ENCODE results near the gene GMDS. TPM values are rescaled to one million over a fixed set of nuclear protein-coding genes. Genes with fewer than 3 reads are reported as not detected.

GMDS gene
- total RNA-seq, 2 experiments from 2014 or later = 13.9 to 16.4 TPM

GRCh38 chr6:1940381-1940780 lies 305.0 kb downstream of the GMDS start:
- DNase-seq (no peak), ATAC-seq (ENCODE audit: poor library complexity) (no peak)
- Mint-ChIP-seq H3K27me3 (no peaks in the 10 kb centered on the region), H3K9me3 (no peaks in the 10 kb centered on the region), H3K27ac (no peak overlapping the region), H3K4me1 (ENCODE audit: low read depth) (no peaks in the 10 kb centered on the region), H3K4me3 (no peak overlapping the region), H3K36me3 (ENCODE audit: low read depth) (peaks cover 27% of the 10 kb centered on the region)
- Histone ChIP-seq H3K4me3 (ENCODE audit: low read length) (no peak overlapping the region), H3K4me1 (ENCODE audit: insufficient read depth, low read length) (no peaks in the 10 kb centered on the region), H3K36me3 (ENCODE audit: insufficient read depth, low read length) (no peaks in the 10 kb centered on the region), H3K27me3 (ENCODE audit: control insufficient read depth in 1 of 2, insufficient read depth in 2 of 2, low read length in 2 of 2) (no peaks in the 10 kb centered on the region), H3K27ac (ENCODE audit: low read depth in 1 of 2, low read length in 2 of 2) (no peak overlapping the region), H3K9me3 (ENCODE audit: control insufficient read depth in 1 of 2, insufficient read depth in 1 of 2, low read length in 2 of 2) (peaks cover 0 to 3% of the 10 kb centered on the region in 2 experiments)
- no peak for TF ChIP-seq CTCF (IDR thresholded peaks at IDR 0.05)
- CTCF ChIA-PET = no interaction called here
- POLR2A ChIA-PET = no interaction called here
- intact Hi-C loops (cut with DNase I, micrococcal nuclease) = no loop called here

- intact Hi-C loops (cut with DNase I, micrococcal nuclease) = no loop called here
- DNase-seq = no peak
- no peak for ATAC-seq (ENCODE audit: poor library complexity)
- Histone ChIP-seq H3K9me3 (ENCODE audit: control insufficient read depth in 1 of 2, insufficient read depth in 1 of 2, low read length in 2 of 2) (peaks cover 7 to 10% of the 10 kb centered on the region in 2 experiments), H3K36me3 (ENCODE audit: insufficient read depth, low read length) (no peaks in the 10 kb centered on the region), H3K27ac (ENCODE audit: low read depth in 1 of 2, low read length in 2 of 2) (no peak overlapping the region), H3K4me1 (ENCODE audit: insufficient read depth, low read length) (no peaks in the 10 kb centered on the region), H3K4me3 (ENCODE audit: low read length) (no peak overlapping the region), H3K27me3 (ENCODE audit: control insufficient read depth in 1 of 2, insufficient read depth in 2 of 2, low read length in 2 of 2) (no peaks in the 10 kb centered on the region)
- TF ChIP-seq CTCF (IDR thresholded peaks at IDR 0.05) = no peak
- POLR2A ChIA-PET = no interaction called here
- Mint-ChIP-seq H3K9me3 (no peaks in the 10 kb centered on the region), H3K4me1 (ENCODE audit: low read depth) (no peaks in the 10 kb centered on the region), H3K4me3 (no peak overlapping the region), H3K27me3 (no peaks in the 10 kb centered on the region), H3K27ac (no peak overlapping the region), H3K36me3 (ENCODE audit: low read depth) (peaks cover 55% of the 10 kb centered on the region)
- CTCF ChIA-PET = no interaction called here
Measured at GRCh38 chr6:1933292-1933691, 312.1 kb downstream of the GMDS start.

- no peak for TF ChIP-seq CTCF (IDR thresholded peaks at IDR 0.05)
- ChIA-PET CTCF (no interaction called here), POLR2A (interaction anchor here (0.7 kb wide), 1 partner anchor 422 kb away, joined by 3 read pairs; no protein-coding TSS in a partner anchor)
- Mint-ChIP-seq H3K27ac (no peak overlapping the region), H3K36me3 (ENCODE audit: low read depth) (peaks cover 43% of the 10 kb centered on the region), H3K27me3 (no peaks in the 10 kb centered on the region), H3K9me3 (no peaks in the 10 kb centered on the region), H3K4me3 (no peak overlapping the region), H3K4me1 (ENCODE audit: low read depth) (no peaks in the 10 kb centered on the region)
- ATAC-seq (ENCODE audit: poor library complexity) = no peak
- peaks cover 7 to 10% of the 10 kb centered on the region in 2 experiments for H3K9me3 ChIP-seq (ENCODE audit: control insufficient read depth in 1 of 2, insufficient read depth in 1 of 2, low read length in 2 of 2)
- intact Hi-C loops (cut with DNase I, micrococcal nuclease) = no loop called here
- no peaks in the 10 kb centered on the region for H3K27me3 ChIP-seq (ENCODE audit: control insufficient read depth in 1 of 2, insufficient read depth in 2 of 2, low read length in 2 of 2)
- H3K4me1 ChIP-seq (ENCODE audit: insufficient read depth, low read length) = no peaks in the 10 kb centered on the region
- no peak overlapping the region for H3K4me3 ChIP-seq (ENCODE audit: low read length)
- H3K27ac ChIP-seq (ENCODE audit: low read depth in 1 of 2, low read length in 2 of 2) = no peak overlapping the region
- no peaks in the 10 kb centered on the region for H3K36me3 ChIP-seq (ENCODE audit: insufficient read depth, low read length)
- DNase-seq = no peak
Measured at GRCh38 chr6:1931817-1932216, 313.6 kb downstream of the GMDS start.

All from CD4-positive, alpha-beta T cell (primary cell).